AG10803 (cell line): Measurements from ENCODE around the gene TP53.

Source experiments
- DNase-seq: peaks from one replicate; pipeline ENCODE4 v3.0.0; 2010; ENCODE audit warnings: low read depth
- H3K4me3 ChIP-seq: 2 replicates; pipeline ENCODE4 v1.5.1; 2011; ENCODE audit warnings: mild to moderate bottlenecking, low read length, control low read depth
- TF ChIP-seq, protein P1 (sequence below): conservative IDR thresholded peaks from 2 replicates; pipeline ENCODE4 v1.5.1; 2011; ENCODE audit warnings: mild to moderate bottlenecking, low read length, control low read depth, inconsistent platforms

Gene TP53

DNA sequence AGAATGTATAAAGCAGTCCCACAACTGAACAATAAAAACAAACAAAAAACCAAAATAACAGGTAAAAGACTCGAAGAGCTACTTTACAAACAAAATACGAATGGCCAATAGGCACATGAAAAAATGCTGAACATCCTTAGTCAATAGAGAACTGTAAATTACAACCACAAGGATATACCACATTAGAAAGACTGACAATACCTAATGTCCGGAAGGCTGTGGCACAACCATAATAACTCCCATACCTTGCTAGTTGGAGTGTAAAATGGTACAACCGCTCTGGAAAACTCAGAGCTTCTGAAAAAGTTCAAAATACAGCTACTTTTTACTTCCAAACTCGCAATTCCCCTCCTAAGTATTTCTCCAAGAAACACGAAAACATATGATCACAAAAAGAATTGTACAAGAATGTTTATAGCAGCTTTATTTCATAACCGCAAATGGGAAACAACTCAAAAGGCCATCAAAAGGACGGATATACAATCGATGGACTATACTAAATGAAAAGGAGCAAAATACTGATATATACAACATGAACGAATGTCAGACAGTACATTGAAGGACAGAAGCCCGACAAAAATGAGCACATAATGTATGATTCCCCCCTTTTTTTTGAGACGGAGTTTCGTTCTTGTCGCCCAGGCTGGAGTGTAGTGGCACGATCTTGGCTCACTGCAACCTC, 2.3 kb downstream of the TP53 start:
- no peak for DNase-seq
- TF ChIP-seq, protein P1, sequence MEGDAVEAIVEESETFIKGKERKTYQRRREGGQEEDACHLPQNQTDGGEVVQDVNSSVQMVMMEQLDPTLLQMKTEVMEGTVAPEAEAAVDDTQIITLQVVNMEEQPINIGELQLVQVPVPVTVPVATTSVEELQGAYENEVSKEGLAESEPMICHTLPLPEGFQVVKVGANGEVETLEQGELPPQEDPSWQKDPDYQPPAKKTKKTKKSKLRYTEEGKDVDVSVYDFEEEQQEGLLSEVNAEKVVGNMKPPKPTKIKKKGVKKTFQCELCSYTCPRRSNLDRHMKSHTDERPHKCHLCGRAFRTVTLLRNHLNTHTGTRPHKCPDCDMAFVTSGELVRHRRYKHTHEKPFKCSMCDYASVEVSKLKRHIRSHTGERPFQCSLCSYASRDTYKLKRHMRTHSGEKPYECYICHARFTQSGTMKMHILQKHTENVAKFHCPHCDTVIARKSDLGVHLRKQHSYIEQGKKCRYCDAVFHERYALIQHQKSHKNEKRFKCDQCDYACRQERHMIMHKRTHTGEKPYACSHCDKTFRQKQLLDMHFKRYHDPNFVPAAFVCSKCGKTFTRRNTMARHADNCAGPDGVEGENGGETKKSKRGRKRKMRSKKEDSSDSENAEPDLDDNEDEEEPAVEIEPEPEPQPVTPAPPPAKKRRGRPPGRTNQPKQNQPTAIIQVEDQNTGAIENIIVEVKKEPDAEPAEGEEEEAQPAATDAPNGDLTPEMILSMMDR, result no peak
- H3K4me3 ChIP-seq, result peak overlapping the region; percentile 99

DNA sequence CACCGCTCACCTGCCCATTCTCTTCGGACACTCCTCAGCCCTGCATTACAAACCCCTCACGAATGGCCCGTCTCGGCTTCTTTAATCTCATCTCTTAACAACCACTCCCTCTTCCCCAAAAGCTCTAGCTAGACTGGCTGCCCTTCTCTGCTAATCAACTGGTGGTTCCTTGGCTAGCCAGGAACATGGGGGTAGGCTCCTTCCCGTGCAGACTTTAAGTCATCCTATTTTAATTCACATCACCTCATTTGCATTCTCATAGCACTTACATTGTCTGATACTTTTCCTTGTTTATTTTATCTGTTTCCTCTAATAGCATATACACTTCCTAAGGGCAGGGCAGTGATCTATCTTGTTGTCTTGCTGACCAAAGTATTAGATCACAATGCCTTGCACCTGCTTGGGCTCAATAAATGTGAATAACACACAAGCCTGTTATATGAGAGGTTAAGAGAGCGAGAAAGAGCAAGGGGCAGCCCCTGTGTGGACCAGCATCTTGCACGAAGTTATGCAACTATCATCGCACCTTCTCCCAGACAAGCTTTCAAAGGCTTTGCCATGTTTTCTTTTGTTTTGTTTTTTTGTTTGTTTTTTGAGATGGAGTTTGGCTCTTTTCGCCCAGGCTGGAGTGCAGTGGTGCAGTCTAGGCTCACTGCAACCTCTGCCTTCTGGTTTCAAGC, 9.8 kb downstream of the TP53 start:
- TF ChIP-seq, protein P1, result no peak
- H3K4me3 ChIP-seq, result no peak overlapping the region
- no peak for DNase-seq

DNA sequence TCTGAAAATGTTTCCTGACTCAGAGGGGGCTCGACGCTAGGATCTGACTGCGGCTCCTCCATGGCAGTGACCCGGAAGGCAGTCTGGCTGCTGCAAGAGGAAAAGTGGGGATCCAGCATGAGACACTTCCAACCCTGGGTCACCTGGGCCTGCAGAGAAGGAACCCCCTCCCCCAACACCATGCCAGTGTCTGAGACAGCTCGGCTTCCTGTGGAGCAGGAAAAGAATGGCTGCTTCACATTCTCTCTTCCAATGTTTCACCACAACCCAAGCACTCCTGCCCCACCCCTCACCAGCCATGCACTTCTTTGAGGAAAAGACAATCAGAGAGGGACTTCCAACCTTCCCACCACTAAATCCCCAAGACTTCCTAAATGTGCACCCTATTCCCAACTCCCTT, 10.8 kb downstream of the TP53 start:
- TF ChIP-seq, protein P1, result no peak
- H3K4me3 ChIP-seq, result no peak overlapping the region
- DNase-seq, result no peak

DNA sequence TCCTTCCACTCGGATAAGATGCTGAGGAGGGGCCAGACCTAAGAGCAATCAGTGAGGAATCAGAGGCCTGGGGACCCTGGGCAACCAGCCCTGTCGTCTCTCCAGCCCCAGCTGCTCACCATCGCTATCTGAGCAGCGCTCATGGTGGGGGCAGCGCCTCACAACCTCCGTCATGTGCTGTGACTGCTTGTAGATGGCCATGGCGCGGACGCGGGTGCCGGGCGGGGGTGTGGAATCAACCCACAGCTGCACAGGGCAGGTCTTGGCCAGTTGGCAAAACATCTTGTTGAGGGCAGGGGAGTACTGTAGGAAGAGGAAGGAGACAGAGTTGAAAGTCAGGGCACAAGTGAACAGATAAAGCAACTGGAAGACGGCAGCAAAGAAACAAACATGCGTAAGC, 12.4 kb downstream of the TP53 start:
- TF ChIP-seq, protein P1, result no peak
- no peak overlapping the region for H3K4me3 ChIP-seq
- DNase-seq, result no peak

DNA sequence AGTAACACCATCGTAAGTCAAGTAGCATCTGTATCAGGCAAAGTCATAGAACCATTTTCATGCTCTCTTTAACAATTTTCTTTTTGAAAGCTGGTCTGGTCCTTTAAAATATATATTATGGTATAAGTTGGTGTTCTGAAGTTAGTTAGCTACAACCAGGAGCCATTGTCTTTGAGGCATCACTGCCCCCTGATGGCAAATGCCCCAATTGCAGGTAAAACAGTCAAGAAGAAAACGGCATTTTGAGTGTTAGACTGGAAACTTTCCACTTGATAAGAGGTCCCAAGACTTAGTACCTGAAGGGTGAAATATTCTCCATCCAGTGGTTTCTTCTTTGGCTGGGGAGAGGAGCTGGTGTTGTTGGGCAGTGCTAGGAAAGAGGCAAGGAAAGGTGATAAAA, 14.1 kb downstream of the TP53 start:
- H3K4me3 ChIP-seq, result no peak overlapping the region
- TF ChIP-seq, protein P1, result peak; percentile 49
- DNase-seq, result no peak

DNA sequence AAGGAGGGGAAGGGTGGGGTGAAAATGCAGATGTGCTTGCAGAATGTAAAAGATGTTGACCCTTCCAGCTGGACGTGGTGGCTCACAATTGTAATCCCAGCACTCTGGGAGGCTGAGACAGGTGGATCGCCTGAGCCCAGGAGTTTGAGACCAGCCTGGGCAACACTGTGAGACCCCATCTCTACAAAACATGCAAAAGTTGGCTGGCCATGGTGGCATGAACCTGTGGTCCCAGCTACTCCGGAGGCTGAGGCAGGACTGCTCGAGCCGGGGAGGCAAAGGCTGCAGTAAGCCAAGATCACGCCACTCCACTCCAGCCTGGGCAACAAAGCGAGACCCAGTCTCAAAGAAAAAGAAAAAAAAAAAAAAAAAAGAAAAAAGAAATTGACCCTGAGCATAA, 18.8 kb downstream of the TP53 start:
- H3K4me3 ChIP-seq, result no peak overlapping the region
- TF ChIP-seq, protein P1, result no peak
- DNase-seq, result no peak
